Progenitor cell of endocrine pancreas (in vitro differentiated cells): ENCODE data around the gene C15orf61. TPM values are rescaled to one million over a fixed set of nuclear protein-coding genes. Genes with fewer than 3 reads are reported as not detected.
A peak's percentile ranks its signal among the peaks of the same experiment; 100 is the strongest.

Experiments used
- DNase-seq: peaks from one replicate; pipeline ENCODE4 v3.0.0; 2021; ENCODE audit warnings: low spot score; ENCODE audit not compliant: unreplicated experiment
- H3K27ac Mint-ChIP-seq: 2 replicates; pipeline ENCODE4 v1.8.0; 2021; ENCODE audit warnings: mild to moderate bottlenecking, moderate library complexity, mixed read lengths
- H3K27me3 Mint-ChIP-seq: 2 replicates; pipeline ENCODE4 v1.8.0; 2021; ENCODE audit warnings: mixed read lengths
- H3K36me3 Mint-ChIP-seq: 2 replicates; pipeline ENCODE4 v1.8.0; 2022; ENCODE audit warnings: mixed read lengths; ENCODE audit not compliant: insufficient read depth
- H3K4me1 Mint-ChIP-seq: 2 replicates; pipeline ENCODE4 v1.8.0; 2021; ENCODE audit warnings: low read depth, mixed read lengths
- H3K4me3 Mint-ChIP-seq: 2 replicates; pipeline ENCODE4 v1.8.0; 2021; ENCODE audit warnings: low read depth, mild to moderate bottlenecking, moderate library complexity, mixed read lengths
- H3K9me3 Mint-ChIP-seq: 2 replicates; pipeline ENCODE4 v1.8.0; 2021; ENCODE audit warnings: low read depth, mixed read lengths
- CTCF ChIP-seq: fragments of 200-600 bp; sonication (generic); IDR thresholded peaks from one replicate; pipeline ENCODE4 v1.5.0; 2021; ENCODE audit warnings: antibody characterized with exemption, mild to moderate bottlenecking; ENCODE audit not compliant: unreplicated experiment
- total RNA-seq: library from RNA; stranded (reverse); gene quantifications from 2 replicates; pipeline ENCODE4 v1.2.1, GENCODE V29; 2021

C15orf61 gene
- total RNA-seq, 1 donor from 2014 or later, result 9.6 TPM

- H3K4me1 Mint-ChIP-seq, result peaks cover 8% of the 10 kb centered on the region
- H3K4me3 Mint-ChIP-seq, result no peak overlapping the region
- H3K9me3 Mint-ChIP-seq, result no peaks in the 10 kb centered on the region
- no peaks in the 10 kb centered on the region for H3K27me3 Mint-ChIP-seq
- TF ChIP-seq CTCF, result no peak
- peaks cover 4% of the 10 kb centered on the region for H3K36me3 Mint-ChIP-seq
- DNase-seq, result no peak
- no peak overlapping the region for H3K27ac Mint-ChIP-seq
Observed at GRCh38 chr15:67569668-67570067, 48.7 kb downstream of the C15orf61 start.

GRCh38 chr15:67570875-67571647 lies 50.1 kb downstream of the C15orf61 start:
- Mint-ChIP-seq H3K4me3 (no peak overlapping the region), H3K27me3 (no peaks in the 10 kb centered on the region), H3K36me3 (peaks cover 6% of the 10 kb centered on the region), H3K4me1 (peaks cover 14% of the 10 kb centered on the region), H3K27ac (no peak overlapping the region), H3K9me3 (no peaks in the 10 kb centered on the region)
- DNase-seq, result no peak
- TF ChIP-seq CTCF, result no peak

- DNase-seq, result no peak
- no peaks in the 10 kb centered on the region for H3K27me3 Mint-ChIP-seq
- H3K36me3 Mint-ChIP-seq, result peaks cover 6% of the 10 kb centered on the region
- TF ChIP-seq CTCF, result no peak
- H3K4me1 Mint-ChIP-seq, result peaks cover 14% of the 10 kb centered on the region
- no peak overlapping the region for H3K27ac Mint-ChIP-seq
- H3K4me3 Mint-ChIP-seq, result no peak overlapping the region
- H3K9me3 Mint-ChIP-seq, result no peaks in the 10 kb centered on the region
Observed at GRCh38 chr15:67571648-67572415, 50.9 kb downstream of the C15orf61 start.

- no peaks in the 10 kb centered on the region for H3K27me3 Mint-ChIP-seq
- no peak for DNase-seq
- H3K27ac Mint-ChIP-seq, result no peak overlapping the region
- H3K9me3 Mint-ChIP-seq, result no peaks in the 10 kb centered on the region
- H3K4me1 Mint-ChIP-seq, result peaks cover 14% of the 10 kb centered on the region
- no peak overlapping the region for H3K4me3 Mint-ChIP-seq
- no peak for TF ChIP-seq CTCF
- peaks cover 6% of the 10 kb centered on the region for H3K36me3 Mint-ChIP-seq
Observed at GRCh38 chr15:67573194-67573593, 52.3 kb downstream of the C15orf61 start.

- no peak for TF ChIP-seq CTCF
- Mint-ChIP-seq H3K36me3 (peaks cover 5% of the 10 kb centered on the region), H3K27ac (peak overlapping the region; percentile 52), H3K4me1 (peaks cover 13% of the 10 kb centered on the region), H3K4me3 (no peak overlapping the region), H3K27me3 (no peaks in the 10 kb centered on the region), H3K9me3 (no peaks in the 10 kb centered on the region)
- DNase-seq, result no peak
Observed at GRCh38 chr15:67575039-67575502, 54.1 kb downstream of the C15orf61 start.
